ENCODE measurements around the gene PRSS33.

Gene PRSS33

DNA sequence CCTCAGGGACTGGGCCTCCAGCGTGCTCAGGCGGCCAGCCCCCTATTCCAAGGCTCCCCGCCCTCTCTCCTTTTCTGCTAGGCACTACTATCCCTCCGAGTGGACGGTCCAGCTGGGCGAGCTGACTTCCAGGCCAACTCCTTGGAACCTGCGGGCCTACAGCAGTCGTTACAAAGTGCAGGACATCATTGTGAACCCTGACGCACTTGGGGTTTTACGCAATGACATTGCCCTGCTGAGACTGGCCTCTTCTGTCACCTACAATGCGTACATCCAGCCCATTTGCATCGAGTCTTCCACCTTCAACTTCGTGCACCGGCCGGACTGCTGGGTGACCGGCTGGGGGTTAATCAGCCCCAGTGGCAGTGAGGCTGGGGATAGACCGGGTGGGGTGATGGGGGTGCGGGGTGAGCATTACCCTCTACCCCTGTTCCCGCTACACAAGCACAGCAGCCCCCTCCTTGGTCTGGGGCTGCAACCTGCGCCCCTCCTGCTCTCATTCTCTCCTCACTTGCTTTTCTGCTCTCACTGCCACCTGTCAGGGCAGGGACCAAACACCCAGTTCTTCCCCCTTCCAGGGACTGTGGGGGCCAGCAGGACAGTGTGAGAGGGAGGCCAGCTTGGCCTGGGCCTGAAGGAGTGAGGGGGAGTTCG is 12.0 kb upstream of the PRSS33 start:
- DNase-seq (ENCODE audit: low read depth in 2 of 2): no peak
- H3K4me3 ChIP-seq (replicated peaks in 1 of 2; ENCODE audit: low read depth in 2 of 2, low read length in 2 of 2): no peak overlapping the region
- TF ChIP-seq, protein P1, sequence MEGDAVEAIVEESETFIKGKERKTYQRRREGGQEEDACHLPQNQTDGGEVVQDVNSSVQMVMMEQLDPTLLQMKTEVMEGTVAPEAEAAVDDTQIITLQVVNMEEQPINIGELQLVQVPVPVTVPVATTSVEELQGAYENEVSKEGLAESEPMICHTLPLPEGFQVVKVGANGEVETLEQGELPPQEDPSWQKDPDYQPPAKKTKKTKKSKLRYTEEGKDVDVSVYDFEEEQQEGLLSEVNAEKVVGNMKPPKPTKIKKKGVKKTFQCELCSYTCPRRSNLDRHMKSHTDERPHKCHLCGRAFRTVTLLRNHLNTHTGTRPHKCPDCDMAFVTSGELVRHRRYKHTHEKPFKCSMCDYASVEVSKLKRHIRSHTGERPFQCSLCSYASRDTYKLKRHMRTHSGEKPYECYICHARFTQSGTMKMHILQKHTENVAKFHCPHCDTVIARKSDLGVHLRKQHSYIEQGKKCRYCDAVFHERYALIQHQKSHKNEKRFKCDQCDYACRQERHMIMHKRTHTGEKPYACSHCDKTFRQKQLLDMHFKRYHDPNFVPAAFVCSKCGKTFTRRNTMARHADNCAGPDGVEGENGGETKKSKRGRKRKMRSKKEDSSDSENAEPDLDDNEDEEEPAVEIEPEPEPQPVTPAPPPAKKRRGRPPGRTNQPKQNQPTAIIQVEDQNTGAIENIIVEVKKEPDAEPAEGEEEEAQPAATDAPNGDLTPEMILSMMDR (IDR thresholded peaks at IDR 0.05; ENCODE audit: low read depth, low read length): no peak

DNA sequence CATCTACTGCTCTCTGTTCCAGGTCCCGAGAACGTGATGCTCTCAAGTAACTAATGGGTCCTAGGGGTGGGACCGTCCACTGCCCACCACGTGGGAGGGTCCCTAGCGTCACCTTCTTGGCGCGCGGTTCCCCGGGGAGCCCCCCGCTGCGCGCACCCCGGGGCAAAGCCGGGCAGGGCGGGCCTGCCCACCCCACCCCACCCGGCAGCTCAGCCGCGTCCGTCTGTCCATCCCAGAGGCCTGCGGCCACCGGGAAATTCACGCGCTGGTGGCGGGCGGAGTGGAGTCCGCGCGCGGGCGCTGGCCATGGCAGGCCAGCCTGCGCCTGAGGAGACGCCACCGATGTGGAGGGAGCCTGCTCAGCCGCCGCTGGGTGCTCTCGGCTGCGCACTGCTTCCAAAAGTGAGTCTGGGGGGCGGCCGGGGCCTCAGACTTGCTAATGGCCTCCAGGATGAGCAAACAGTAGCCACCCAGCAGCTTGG is 11.4 kb upstream of the PRSS33 start:
- TF ChIP-seq, protein P1 (IDR thresholded peaks at IDR 0.05; ENCODE audit: low read depth, low read length): no peak
- no peak overlapping the region for H3K4me3 ChIP-seq (replicated peaks in 1 of 2; ENCODE audit: low read depth in 2 of 2, low read length in 2 of 2)
- DNase-seq (ENCODE audit: low read depth in 2 of 2): no peak

DNA sequence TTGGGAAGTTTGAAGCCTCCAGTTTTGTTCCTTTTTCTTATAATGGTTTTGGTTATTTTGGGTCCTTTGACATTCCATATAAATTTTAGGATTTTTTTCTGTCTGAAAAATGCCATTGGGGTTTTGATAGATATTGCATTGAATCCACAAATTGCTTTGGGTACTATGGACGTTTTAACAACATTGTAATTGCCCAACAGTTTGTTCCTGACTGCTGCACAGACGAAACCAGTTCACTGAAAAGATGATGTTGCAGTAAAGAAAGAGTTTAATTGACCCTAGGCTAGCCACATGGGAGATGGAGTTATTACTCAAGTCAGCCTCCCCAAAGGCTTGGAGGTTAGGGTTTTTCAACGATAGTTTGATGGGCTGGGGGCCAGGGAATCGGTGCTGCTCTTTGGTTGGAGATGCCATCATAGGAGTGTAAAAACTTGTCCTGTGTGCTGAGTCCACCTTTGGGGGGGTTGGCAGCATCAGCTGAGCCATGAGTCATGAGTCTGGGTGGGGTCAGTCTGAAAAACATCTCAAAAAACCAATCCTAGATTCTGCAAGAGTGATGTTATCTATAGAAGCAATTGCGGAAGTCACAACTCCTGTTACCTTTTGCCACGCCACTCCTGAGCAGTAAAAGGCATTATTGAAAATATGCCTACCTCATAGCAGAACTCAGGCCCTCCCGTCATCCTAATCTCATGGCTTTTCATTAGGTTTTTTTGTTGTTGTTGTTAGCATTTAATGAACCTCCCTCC is 8.2 kb upstream of the PRSS33 start:
- no peak overlapping the region for H3K4me3 ChIP-seq (replicated peaks in 1 of 2; ENCODE audit: low read depth in 2 of 2, low read length in 2 of 2)
- DNase-seq (ENCODE audit: low read depth in 2 of 2): peak in 1 of 2 donors; percentile 23
- TF ChIP-seq, protein P1 (IDR thresholded peaks at IDR 0.05; ENCODE audit: low read depth, low read length): no peak

DNA sequence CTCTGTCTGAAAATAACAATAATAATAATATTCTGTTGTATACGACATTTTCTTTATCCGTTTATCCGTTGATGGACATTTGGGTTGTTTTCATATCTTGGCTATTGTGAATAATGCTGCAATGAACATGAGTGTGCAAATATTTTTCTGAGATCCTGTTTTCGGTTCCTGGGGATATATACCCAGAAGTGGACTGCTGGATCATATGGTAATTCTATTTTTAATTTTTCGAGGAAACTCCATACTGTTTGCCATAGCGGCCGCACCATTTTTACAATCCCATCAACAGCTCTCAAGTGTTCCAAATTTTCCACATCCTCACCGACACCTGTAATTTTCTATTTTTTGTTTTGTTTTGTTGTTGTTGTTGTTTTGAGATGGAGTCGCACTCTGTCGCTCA is 5.6 kb upstream of the PRSS33 start:
- no peak for DNase-seq (ENCODE audit: low read depth in 2 of 2)
- H3K4me3 ChIP-seq (replicated peaks in 1 of 2; ENCODE audit: low read depth in 2 of 2, low read length in 2 of 2): no peak overlapping the region
- TF ChIP-seq, protein P1 (IDR thresholded peaks at IDR 0.05; ENCODE audit: low read depth, low read length): no peak

DNA sequence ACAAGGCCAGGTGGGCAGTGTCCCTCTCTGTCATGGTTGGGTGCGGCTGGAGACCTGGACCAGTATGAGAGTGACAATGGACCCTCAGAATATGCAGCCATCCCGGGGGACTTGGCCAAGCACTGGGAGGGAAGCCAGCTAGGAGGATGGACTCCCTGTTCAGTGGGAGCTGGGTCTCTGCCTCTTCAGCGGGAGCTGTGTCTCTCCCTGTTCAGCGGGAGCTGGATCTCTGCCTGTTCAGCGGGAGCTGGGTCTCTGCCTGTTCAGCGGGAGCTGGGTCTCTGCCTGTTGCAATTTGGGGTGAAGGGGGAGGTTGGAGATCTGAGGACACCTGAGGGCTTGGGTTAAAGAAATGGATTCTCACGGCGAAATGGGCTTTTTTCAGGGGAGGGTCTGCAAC is 3.8 kb upstream of the PRSS33 start:
- TF ChIP-seq, protein P1 (IDR thresholded peaks at IDR 0.05; ENCODE audit: low read depth, low read length): no peak
- H3K4me3 ChIP-seq (replicated peaks in 1 of 2; ENCODE audit: low read depth in 2 of 2, low read length in 2 of 2): no peak overlapping the region
- DNase-seq (ENCODE audit: low read depth in 2 of 2): no peak

DNA sequence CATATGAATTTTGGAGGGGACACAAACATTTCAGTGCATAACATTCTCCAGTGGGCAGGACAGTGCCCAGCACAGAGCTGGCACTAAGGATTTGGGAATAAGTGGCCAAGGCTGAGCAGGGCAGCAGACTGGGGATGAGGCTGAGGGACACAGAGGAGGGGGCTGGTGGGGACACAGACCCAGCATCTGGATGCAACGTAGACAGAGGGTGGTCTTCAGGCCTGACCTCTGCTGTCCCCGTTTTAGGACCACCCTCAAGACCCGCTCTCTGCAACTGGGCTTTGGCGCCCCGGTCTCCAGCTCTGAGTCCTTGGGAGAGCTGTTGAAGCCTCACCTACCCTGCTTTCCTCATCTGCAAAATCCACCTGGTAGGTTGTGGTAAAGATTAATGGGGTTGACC is 3.3 kb upstream of the PRSS33 start:
- no peak for DNase-seq (ENCODE audit: low read depth in 2 of 2)
- TF ChIP-seq, protein P1 (IDR thresholded peaks at IDR 0.05; ENCODE audit: low read depth, low read length): no peak
- H3K4me3 ChIP-seq (replicated peaks in 1 of 2; ENCODE audit: low read depth in 2 of 2, low read length in 2 of 2): no peak overlapping the region
